GM12891 (cell line): ENCODE measurements around the gene IGF2.

Experiments
- DNase-seq: peaks from one replicate; pipeline ENCODE4 v3.0.0; 2011; ENCODE audit warnings: low spot score; ENCODE audit not compliant: insufficient read length
- FAIRE-seq: peaks from 2 replicates; lab custom pipeline; 2011; peaks lifted over from hg19 to GRCh38; lab: Jason Lieb, UNC
- PAX5 ChIP-seq: IDR thresholded peaks from 2 replicates; pipeline ENCODE4 v1.6.1; 2011; ENCODE audit warnings: low read length, moderate library complexity, mild to moderate bottlenecking; ENCODE audit not compliant: insufficient read depth, severe bottlenecking
- POLR2A ChIP-seq: IDR thresholded peaks from 2 replicates; pipeline ENCODE4 v1.6.1; 2011; ENCODE audit warnings: low read depth, low read length, control low read depth
- POLR2AphosphoS5 ChIP-seq: IDR thresholded peaks from 2 replicates; pipeline ENCODE4 v1.6.1; 2011; ENCODE audit warnings: low read depth, low read length, control low read depth
- POU2F2 ChIP-seq: IDR thresholded peaks from 2 replicates; pipeline ENCODE4 v1.6.1; 2011; ENCODE audit warnings: low read depth, mild to moderate bottlenecking, control low read depth, low read length, moderate library complexity
- SPI1 ChIP-seq: IDR thresholded peaks from 2 replicates; pipeline ENCODE4 v1.6.1; 2011; ENCODE audit warnings: low read depth, low read length, control low read depth
- TAF1 ChIP-seq: IDR thresholded peaks from 2 replicates; pipeline ENCODE4 v1.6.1; 2011; ENCODE audit warnings: low read depth, low read length, control low read depth

IGF2 gene

GRCh38 chr11:2137202-2138067 lies 1.8 kb downstream of the IGF2 start:
- FAIRE-seq (no peak), DNase-seq (no peak)
- no peak for TF ChIP-seq POLR2A
- no peak for TF ChIP-seq POU2F2
- no peak for TF ChIP-seq TAF1
- TF ChIP-seq PAX5, result no peak
- TF ChIP-seq SPI1, result no peak

GRCh38 chr11:2136952-2137201 lies 2.3 kb downstream of the IGF2 start:
- FAIRE-seq (no peak), DNase-seq (no peak)

GRCh38 chr11:2136209-2136951 lies 2.8 kb downstream of the IGF2 start:
- no peak for TF ChIP-seq POLR2A
- no peak for TF ChIP-seq PAX5
- no peak for TF ChIP-seq SPI1
- no peak for TF ChIP-seq POLR2AphosphoS5
- no peak for TF ChIP-seq POU2F2
- no peak for TF ChIP-seq TAF1

More at GRCh38 chr11:2136952-2137201, 2.3 kb downstream of the IGF2 start:
- no peak for TF ChIP-seq TAF1
- TF ChIP-seq POU2F2, result no peak
- TF ChIP-seq SPI1, result no peak
- TF ChIP-seq POLR2A, result no peak
- no peak for TF ChIP-seq PAX5
- TF ChIP-seq POLR2AphosphoS5, result no peak

GRCh38 chr11:2135648-2136201 lies 3.5 kb downstream of the IGF2 start:
- DNase-seq, result no peak
- no peak for FAIRE-seq
- no peak for TF ChIP-seq POLR2A
- no peak for TF ChIP-seq SPI1
- no peak for TF ChIP-seq POU2F2
- no peak for TF ChIP-seq POLR2AphosphoS5
- TF ChIP-seq TAF1, result no peak
- TF ChIP-seq PAX5, result no peak

More at GRCh38 chr11:2136209-2136951, 2.8 kb downstream of the IGF2 start:
- DNase-seq, result no peak
- no peak for FAIRE-seq

- no peak for FAIRE-seq
- no peak for DNase-seq
- TF ChIP-seq POU2F2 (no peak), POLR2AphosphoS5 (no peak), PAX5 (no peak), POLR2A (no peak), SPI1 (no peak), TAF1 (no peak)
Measured at GRCh38 chr11:2135018-2135569, 4.1 kb downstream of the IGF2 start.

GRCh38 chr11:2134022-2135010 lies 4.9 kb downstream of the IGF2 start:
- TF ChIP-seq PAX5, result no peak
- TF ChIP-seq TAF1, result no peak
- no peak for TF ChIP-seq POLR2AphosphoS5
- TF ChIP-seq POLR2A, result no peak
- no peak for TF ChIP-seq SPI1
- no peak for TF ChIP-seq POU2F2
- DNase-seq (no peak), FAIRE-seq (no peak)

- DNase-seq, result no peak
- TF ChIP-seq POLR2A, result no peak
- TF ChIP-seq TAF1, result no peak
- no peak for TF ChIP-seq POLR2AphosphoS5
- FAIRE-seq, result no peak
Measured at GRCh38 chr11:2133241-2134021, 5.8 kb downstream of the IGF2 start.

- FAIRE-seq, result no peak
- TF ChIP-seq POLR2A, result no peak
- TF ChIP-seq POLR2AphosphoS5, result no peak
- TF ChIP-seq POU2F2, result no peak
- no peak for TF ChIP-seq SPI1
- TF ChIP-seq TAF1, result no peak
- no peak for TF ChIP-seq PAX5
- DNase-seq, result no peak
Measured at GRCh38 chr11:2132874-2133240, 6.3 kb downstream of the IGF2 start.
